ENCODE data around the gene DOCK11.

The DOCK11 gene

DNA sequence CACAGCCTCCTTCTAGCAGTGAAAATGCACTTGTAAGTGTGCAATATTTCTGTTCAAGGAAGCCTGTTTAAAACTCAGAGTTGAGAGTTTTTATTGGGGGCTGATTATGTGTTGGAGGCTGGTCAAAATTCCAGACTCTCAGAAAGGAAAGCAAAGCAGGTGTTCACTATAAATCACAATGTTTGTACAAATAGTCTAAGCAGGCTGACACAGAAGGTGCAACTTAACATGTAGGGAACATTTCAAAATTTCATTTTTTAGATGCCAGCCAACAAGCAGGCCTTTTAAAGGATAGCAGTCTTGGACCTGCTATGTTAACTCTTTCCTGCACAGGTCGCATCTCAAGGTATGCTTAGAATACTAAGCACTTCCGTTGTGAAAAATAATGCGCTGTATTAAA is 119.5 kb downstream of the DOCK11 start:
- H3K4me3 ChIP-seq (ENCODE audit: low read length in 2 of 2) = no peak overlapping the region
- peaks cover 0 to 2% of the 10 kb centered on the region in 2 donors for H3K27me3 ChIP-seq (ENCODE audit: control insufficient read depth in 2 of 2, insufficient read depth in 2 of 2, low read length in 2 of 2)
- H3K4me1 ChIP-seq (ENCODE audit: control insufficient read depth in 2 of 2, insufficient read depth in 2 of 2, low read length in 2 of 2) = no peaks in the 10 kb centered on the region
- no peak overlapping the region for H3K9ac ChIP-seq (ENCODE audit: low read depth in 1 of 2, low read length in 2 of 2)
- H3K36me3 ChIP-seq (ENCODE audit: control insufficient read depth in 2 of 2, insufficient read depth in 2 of 2, low read length in 2 of 2) = no peaks in the 10 kb centered on the region
- no peaks in the 10 kb centered on the region for H3K9me3 ChIP-seq (ENCODE audit: control insufficient read depth in 2 of 2, low read length in 2 of 2)
- no peak overlapping the region for H3K27ac ChIP-seq (ENCODE audit: low read depth in 2 of 2, low read length in 2 of 2)

- Histone ChIP-seq H3K27me3 (ENCODE audit: control insufficient read depth in 2 of 2, insufficient read depth in 2 of 2, low read length in 2 of 2) (no peaks in the 10 kb centered on the region), H3K36me3 (ENCODE audit: control insufficient read depth in 2 of 2, insufficient read depth in 2 of 2, low read length in 2 of 2) (no peaks in the 10 kb centered on the region), H3K9me3 (ENCODE audit: control insufficient read depth in 2 of 2, low read length in 2 of 2) (no peaks in the 10 kb centered on the region), H3K4me3 (ENCODE audit: low read length in 2 of 2) (no peak overlapping the region), H3K27ac (ENCODE audit: low read depth in 2 of 2, low read length in 2 of 2) (no peak overlapping the region), H3K9ac (ENCODE audit: low read depth in 1 of 2, low read length in 2 of 2) (no peak overlapping the region), H3K4me1 (ENCODE audit: control insufficient read depth in 2 of 2, insufficient read depth in 2 of 2, low read length in 2 of 2) (no peaks in the 10 kb centered on the region)
Observed at GRCh38 chrX:118621081-118621759, 125.6 kb downstream of the DOCK11 start.

- Histone ChIP-seq H3K4me3 (ENCODE audit: low read length in 2 of 2) (no peak overlapping the region), H3K4me1 (ENCODE audit: control insufficient read depth in 2 of 2, insufficient read depth in 2 of 2, low read length in 2 of 2) (no peaks in the 10 kb centered on the region), H3K36me3 (ENCODE audit: control insufficient read depth in 2 of 2, insufficient read depth in 2 of 2, low read length in 2 of 2) (no peaks in the 10 kb centered on the region), H3K27ac (ENCODE audit: low read depth in 2 of 2, low read length in 2 of 2) (no peak overlapping the region), H3K9me3 (ENCODE audit: control insufficient read depth in 2 of 2, low read length in 2 of 2) (no peaks in the 10 kb centered on the region), H3K9ac (ENCODE audit: low read depth in 1 of 2, low read length in 2 of 2) (no peak overlapping the region), H3K27me3 (ENCODE audit: control insufficient read depth in 2 of 2, insufficient read depth in 2 of 2, low read length in 2 of 2) (no peaks in the 10 kb centered on the region)
Observed at GRCh38 chrX:118623062-118623461, 127.4 kb downstream of the DOCK11 start.

DNA sequence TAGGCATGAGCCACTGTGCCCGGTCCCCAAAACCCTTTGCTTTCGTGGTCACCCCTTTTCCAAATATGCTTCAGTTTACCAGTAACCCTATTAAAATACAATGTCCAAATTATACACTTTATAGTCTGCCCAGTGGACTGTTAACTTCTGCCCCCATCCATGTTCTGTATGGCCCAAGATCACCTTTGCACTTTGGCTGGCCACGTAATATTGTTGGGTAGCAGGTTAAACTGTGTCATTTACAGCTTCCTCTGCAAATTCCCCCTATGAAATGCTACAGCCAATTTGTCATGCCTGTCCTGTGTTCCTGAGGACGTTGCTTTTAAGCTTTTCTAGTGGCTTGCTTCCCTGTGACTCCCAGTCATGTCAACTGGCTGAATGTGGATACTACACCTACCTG is 130.7 kb downstream of the DOCK11 start:
- Histone ChIP-seq H3K27ac (ENCODE audit: low read depth in 2 of 2, low read length in 2 of 2) (no peak overlapping the region), H3K4me1 (ENCODE audit: control insufficient read depth in 2 of 2, insufficient read depth in 2 of 2, low read length in 2 of 2) (no peaks in the 10 kb centered on the region), H3K9me3 (ENCODE audit: control insufficient read depth in 2 of 2, low read length in 2 of 2) (no peaks in the 10 kb centered on the region), H3K36me3 (ENCODE audit: control insufficient read depth in 2 of 2, insufficient read depth in 2 of 2, low read length in 2 of 2) (peaks cover 0 to 2% of the 10 kb centered on the region in 2 donors), H3K4me3 (ENCODE audit: low read length in 2 of 2) (no peak overlapping the region), H3K9ac (ENCODE audit: low read depth in 1 of 2, low read length in 2 of 2) (no peak overlapping the region), H3K27me3 (ENCODE audit: control insufficient read depth in 2 of 2, insufficient read depth in 2 of 2, low read length in 2 of 2) (peaks cover 0 to 3% of the 10 kb centered on the region in 2 donors)

DNA sequence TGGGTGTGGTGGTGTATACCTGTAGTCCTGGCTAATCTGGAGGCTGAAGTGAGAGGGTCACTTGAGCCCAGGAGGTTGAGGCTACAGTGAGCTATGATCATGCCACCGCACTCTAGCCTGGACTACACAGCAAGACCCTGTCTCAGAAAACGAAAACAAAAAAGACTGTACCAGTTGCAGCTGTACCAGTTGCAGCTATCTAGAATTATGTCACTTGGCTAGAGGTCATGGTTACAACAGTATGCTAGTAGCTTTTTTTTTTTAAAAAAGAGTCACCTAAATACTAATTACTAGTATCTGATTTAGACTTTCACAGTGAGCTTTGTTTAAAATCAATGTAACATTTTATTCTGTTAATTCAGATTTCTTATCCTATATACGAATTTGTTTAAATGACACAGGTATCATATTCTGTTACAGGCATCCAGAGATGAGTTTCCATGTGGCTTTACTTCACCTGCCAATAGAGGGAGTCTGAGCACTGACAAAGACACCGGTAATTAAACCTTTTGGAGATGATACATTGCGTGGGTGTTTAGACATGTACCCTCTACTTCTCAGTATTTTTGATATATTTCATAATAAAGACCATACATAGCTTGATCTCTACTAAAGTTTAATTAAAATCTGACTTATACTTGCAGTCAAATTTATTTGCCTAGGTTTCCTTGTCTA is 131.6 kb downstream of the DOCK11 start:
- H3K4me3 ChIP-seq (ENCODE audit: low read length in 2 of 2) = no peak overlapping the region
- H3K27ac ChIP-seq (ENCODE audit: low read depth in 2 of 2, low read length in 2 of 2) = no peak overlapping the region
- H3K27me3 ChIP-seq (ENCODE audit: control insufficient read depth in 2 of 2, insufficient read depth in 2 of 2, low read length in 2 of 2) = peaks cover 0 to 3% of the 10 kb centered on the region in 2 donors
- peaks cover 0 to 2% of the 10 kb centered on the region in 2 donors for H3K36me3 ChIP-seq (ENCODE audit: control insufficient read depth in 2 of 2, insufficient read depth in 2 of 2, low read length in 2 of 2)
- no peaks in the 10 kb centered on the region for H3K9me3 ChIP-seq (ENCODE audit: control insufficient read depth in 2 of 2, low read length in 2 of 2)
- no peak overlapping the region for H3K9ac ChIP-seq (ENCODE audit: low read depth in 1 of 2, low read length in 2 of 2)
- H3K4me1 ChIP-seq (ENCODE audit: control insufficient read depth in 2 of 2, insufficient read depth in 2 of 2, low read length in 2 of 2) = no peaks in the 10 kb centered on the region

GRCh38 chrX:118630848-118631247 is 135.2 kb downstream of the DOCK11 start:
- H3K9ac ChIP-seq (ENCODE audit: low read depth in 1 of 2, low read length in 2 of 2) = no peak overlapping the region
- no peaks in the 10 kb centered on the region for H3K9me3 ChIP-seq (ENCODE audit: control insufficient read depth in 2 of 2, low read length in 2 of 2)
- peaks cover 0 to 2% of the 10 kb centered on the region in 2 donors for H3K36me3 ChIP-seq (ENCODE audit: control insufficient read depth in 2 of 2, insufficient read depth in 2 of 2, low read length in 2 of 2)
- no peaks in the 10 kb centered on the region for H3K4me1 ChIP-seq (ENCODE audit: control insufficient read depth in 2 of 2, insufficient read depth in 2 of 2, low read length in 2 of 2)
- H3K27me3 ChIP-seq (ENCODE audit: control insufficient read depth in 2 of 2, insufficient read depth in 2 of 2, low read length in 2 of 2) = peaks cover 0 to 3% of the 10 kb centered on the region in 2 donors
- no peak overlapping the region for H3K27ac ChIP-seq (ENCODE audit: low read depth in 2 of 2, low read length in 2 of 2)
- no peak overlapping the region for H3K4me3 ChIP-seq (ENCODE audit: low read length in 2 of 2)

GRCh38 chrX:118631586-118631985 is 136.0 kb downstream of the DOCK11 start:
- Histone ChIP-seq H3K27me3 (ENCODE audit: control insufficient read depth in 2 of 2, insufficient read depth in 2 of 2, low read length in 2 of 2) (peaks cover 0 to 3% of the 10 kb centered on the region in 2 donors), H3K9ac (ENCODE audit: low read depth in 1 of 2, low read length in 2 of 2) (no peak overlapping the region), H3K36me3 (ENCODE audit: control insufficient read depth in 2 of 2, insufficient read depth in 2 of 2, low read length in 2 of 2) (peaks cover 0 to 2% of the 10 kb centered on the region in 2 donors), H3K27ac (ENCODE audit: low read depth in 2 of 2, low read length in 2 of 2) (no peak overlapping the region), H3K4me1 (ENCODE audit: control insufficient read depth in 2 of 2, insufficient read depth in 2 of 2, low read length in 2 of 2) (no peaks in the 10 kb centered on the region), H3K9me3 (ENCODE audit: control insufficient read depth in 2 of 2, low read length in 2 of 2) (no peaks in the 10 kb centered on the region), H3K4me3 (ENCODE audit: low read length in 2 of 2) (no peak overlapping the region)

GRCh38 chrX:118632862-118633261 is 137.2 kb downstream of the DOCK11 start:
- H3K4me3 ChIP-seq (ENCODE audit: low read length in 2 of 2) = no peak overlapping the region
- H3K9ac ChIP-seq (ENCODE audit: low read depth in 1 of 2, low read length in 2 of 2) = no peak overlapping the region
- no peak overlapping the region for H3K27ac ChIP-seq (ENCODE audit: low read depth in 2 of 2, low read length in 2 of 2)
- H3K4me1 ChIP-seq (ENCODE audit: control insufficient read depth in 2 of 2, insufficient read depth in 2 of 2, low read length in 2 of 2) = no peaks in the 10 kb centered on the region
- peaks cover 0 to 3% of the 10 kb centered on the region in 2 donors for H3K27me3 ChIP-seq (ENCODE audit: control insufficient read depth in 2 of 2, insufficient read depth in 2 of 2, low read length in 2 of 2)
- peaks cover 0 to 2% of the 10 kb centered on the region in 2 donors for H3K36me3 ChIP-seq (ENCODE audit: control insufficient read depth in 2 of 2, insufficient read depth in 2 of 2, low read length in 2 of 2)
- no peaks in the 10 kb centered on the region for H3K9me3 ChIP-seq (ENCODE audit: control insufficient read depth in 2 of 2, low read length in 2 of 2)

DNA sequence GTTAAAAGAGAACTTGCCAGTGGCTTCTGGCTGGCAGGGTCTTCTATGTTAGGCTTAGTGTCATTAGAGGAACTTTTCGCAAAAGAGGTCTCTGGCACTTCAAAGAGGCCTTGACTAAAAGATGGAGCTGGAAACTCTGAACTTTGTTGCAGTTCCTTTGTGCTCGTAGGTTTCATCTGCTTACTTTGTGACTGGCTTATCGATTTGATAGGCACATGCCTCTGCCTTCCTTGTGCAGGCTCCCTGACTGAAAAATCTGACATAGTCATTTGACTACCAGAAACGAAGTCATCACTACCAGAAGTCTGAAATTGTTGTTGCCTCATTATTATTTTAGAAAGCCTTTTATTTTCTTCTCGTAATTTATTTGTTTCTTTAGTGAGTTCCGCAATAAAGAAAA is 137.9 kb downstream of the DOCK11 start:
- Histone ChIP-seq H3K4me3 (ENCODE audit: low read length in 2 of 2) (no peak overlapping the region), H3K36me3 (ENCODE audit: control insufficient read depth in 2 of 2, insufficient read depth in 2 of 2, low read length in 2 of 2) (peaks cover 0 to 2% of the 10 kb centered on the region in 2 donors), H3K4me1 (ENCODE audit: control insufficient read depth in 2 of 2, insufficient read depth in 2 of 2, low read length in 2 of 2) (no peaks in the 10 kb centered on the region), H3K27ac (ENCODE audit: low read depth in 2 of 2, low read length in 2 of 2) (no peak overlapping the region), H3K9ac (ENCODE audit: low read depth in 1 of 2, low read length in 2 of 2) (no peak overlapping the region), H3K9me3 (ENCODE audit: control insufficient read depth in 2 of 2, low read length in 2 of 2) (no peaks in the 10 kb centered on the region), H3K27me3 (ENCODE audit: control insufficient read depth in 2 of 2, insufficient read depth in 2 of 2, low read length in 2 of 2) (peaks cover 0 to 3% of the 10 kb centered on the region in 2 donors)

DNA sequence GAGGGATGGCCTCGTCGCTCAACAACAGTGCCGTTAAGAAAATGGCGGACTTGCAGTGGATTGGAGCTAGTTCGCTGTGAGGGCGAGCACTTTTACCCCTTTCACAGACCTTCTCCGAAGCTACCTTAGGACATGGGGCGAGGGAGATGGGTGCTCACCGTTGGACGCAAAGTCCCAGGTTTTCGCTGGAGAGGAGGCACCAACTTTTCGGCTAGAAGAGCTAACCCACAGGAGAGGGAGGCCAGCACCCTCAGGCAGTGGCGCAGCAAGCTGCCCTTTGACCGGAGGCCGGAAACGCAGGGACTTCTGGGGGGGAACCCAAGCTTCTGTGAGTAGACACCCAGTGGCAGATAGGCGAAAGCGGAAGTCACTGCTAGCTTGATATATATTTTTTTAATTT is 138.7 kb downstream of the DOCK11 start:
- Histone ChIP-seq H3K36me3 (ENCODE audit: control insufficient read depth in 2 of 2, insufficient read depth in 2 of 2, low read length in 2 of 2) (no peaks in the 10 kb centered on the region), H3K27ac (ENCODE audit: low read depth in 2 of 2, low read length in 2 of 2) (no peak overlapping the region), H3K27me3 (ENCODE audit: control insufficient read depth in 2 of 2, insufficient read depth in 2 of 2, low read length in 2 of 2) (no peaks in the 10 kb centered on the region), H3K4me1 (ENCODE audit: control insufficient read depth in 2 of 2, insufficient read depth in 2 of 2, low read length in 2 of 2) (no peaks in the 10 kb centered on the region), H3K4me3 (ENCODE audit: low read length in 2 of 2) (no peak overlapping the region), H3K9ac (ENCODE audit: low read depth in 1 of 2, low read length in 2 of 2) (no peak overlapping the region), H3K9me3 (ENCODE audit: control insufficient read depth in 2 of 2, low read length in 2 of 2) (no peaks in the 10 kb centered on the region)

Data from mucosa of rectum (tissue), 2 donors.